Loucy (cell line): ENCODE measurements around the gene PRR5L.

Experiments used
- CTCF ChIP-seq: fragments of 200-600 bp; sonication (generic); conservative IDR thresholded peaks from 2 replicates; pipeline ENCODE4 v1.5.1; 2014; ENCODE audit warnings: mild to moderate bottlenecking, antibody characterized with exemption, low read length
- EZH2phosphoT487 ChIP-seq: fragments of 200-600 bp; IDR thresholded peaks from 2 replicates; pipeline ENCODE4 v1.6.1; 2018; ENCODE audit warnings: antibody characterized with exemption, mild to moderate bottlenecking, moderate library complexity, borderline replicate concordance

- TF ChIP-seq EZH2phosphoT487 (no peak), CTCF (no peak)
These were observed 153.5 kb downstream of the PRR5L start for GRCh38 chr11:36449561-36450096.
